Activated CD8-positive, alpha-beta memory T cell treated with anti-CD3 and anti-CD28 coated beads, Interleukin-2, amount 10 ng/mL, durations not matched to agents 7 days and 5 days (primary cell): ENCODE data around the gene SMG6. TPM values are rescaled to one million over a fixed set of nuclear protein-coding genes. Genes with fewer than 3 reads are reported as not detected.
A peak's percentile ranks its signal among the peaks of the same experiment; 100 is the strongest.

Experiments
- ATAC-seq: fragments of 150-1000 bp; cut with Tn5 transposase; one replicate; pipeline ENCODE4 v1.10.0; 2021; ENCODE audit warnings: moderate library complexity
- CTCF ChIA-PET: fragments of 350-600 bp; sonication (Branson Sonifier 250); formaldehyde crosslinking; loops from one replicate; lab custom pipeline; 2021; ENCODE audit warnings: antibody characterized with exemption; lab: Charles Lee
- DNase-seq: peaks from one replicate; pipeline ENCODE4 v3.0.0-alpha.2; 2020
- H3K27ac Mint-ChIP-seq: one replicate; pipeline ENCODE4 v1.8.0; 2021; ENCODE audit warnings: mild to moderate bottlenecking, mixed read lengths
- H3K27me3 Mint-ChIP-seq: one replicate; pipeline ENCODE4 v1.8.0; 2021; ENCODE audit warnings: mixed read lengths
- H3K36me3 Mint-ChIP-seq: one replicate; pipeline ENCODE4 v1.8.0; 2021; ENCODE audit warnings: mild to moderate bottlenecking, mixed read lengths
- H3K4me1 Mint-ChIP-seq: one replicate; pipeline ENCODE4 v1.8.0; 2021; ENCODE audit warnings: mixed read lengths
- H3K4me3 Mint-ChIP-seq: one replicate; pipeline ENCODE4 v1.8.0; 2021; ENCODE audit warnings: mild to moderate bottlenecking, moderate library complexity, mixed read lengths
- H3K9me3 Mint-ChIP-seq: one replicate; pipeline ENCODE4 v1.8.0; 2022; ENCODE audit warnings: low read depth, mixed read lengths
- total RNA-seq, 2 experiments: library from RNA; stranded (reverse); gene quantifications; one replicate each; pipeline ENCODE4 v1.2.3, GENCODE V29; 2021

Gene SMG6
- total RNA-seq, 2 experiments from 2014 or later = 46.7 to 60.9 TPM

DNA sequence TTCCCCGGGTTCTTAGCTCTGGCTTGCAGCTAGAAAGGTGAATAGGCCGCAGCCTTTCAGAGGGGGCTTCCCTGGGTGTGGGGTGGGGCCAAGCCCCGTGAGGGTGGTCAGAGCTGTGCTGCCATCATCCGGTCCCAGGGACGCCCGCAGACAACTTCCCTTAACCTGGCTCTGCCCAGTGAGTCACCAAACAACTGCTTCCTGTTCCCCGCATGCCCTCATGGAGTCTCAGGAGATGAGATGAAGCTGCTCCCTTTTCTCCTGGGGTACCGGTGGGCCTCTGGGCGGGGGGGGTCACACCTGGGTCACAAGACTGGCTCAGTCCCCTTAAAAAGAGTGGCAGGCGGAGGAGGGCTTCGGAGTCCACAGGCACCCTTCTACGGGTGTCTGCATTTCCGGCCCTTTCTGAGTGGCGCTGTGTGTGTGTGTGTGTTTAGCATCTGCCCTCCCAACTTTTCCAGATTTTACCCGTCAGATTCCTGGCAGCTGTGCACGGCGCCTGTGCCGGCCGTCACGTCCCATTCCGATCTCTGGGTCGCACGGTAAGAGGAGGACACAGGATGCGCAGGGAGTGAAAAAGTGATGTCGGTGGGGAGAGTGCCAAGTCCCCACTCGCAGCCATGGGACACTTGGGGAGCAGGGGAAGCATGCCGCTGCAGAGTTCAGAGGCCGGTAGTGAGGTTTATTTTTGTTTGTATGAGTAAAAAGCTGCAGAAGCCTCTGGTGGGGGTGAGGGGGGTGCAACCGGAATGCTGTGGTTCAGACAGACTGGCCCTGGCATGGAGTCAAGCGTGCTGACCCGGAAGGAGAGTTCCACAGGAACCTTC lies 231.9 kb downstream of the SMG6 start:
- Mint-ChIP-seq H3K4me1 (peaks cover 87% of the 10 kb centered on the region), H3K36me3 (peaks cover 44% of the 10 kb centered on the region), H3K9me3 (no peaks in the 10 kb centered on the region), H3K4me3 (no peak overlapping the region), H3K27ac (peak overlapping the region; percentile 97), H3K27me3 (no peaks in the 10 kb centered on the region)
- CTCF ChIA-PET = interaction anchor here (1.0 to 10.9 kb wide), 5 partner anchors 14 to 345 kb away, joined by 3 to 198 read pairs (median 9); partner anchors contain the start of gene HIC1
- DNase-seq = no peak
- ATAC-seq = no peak

DNA sequence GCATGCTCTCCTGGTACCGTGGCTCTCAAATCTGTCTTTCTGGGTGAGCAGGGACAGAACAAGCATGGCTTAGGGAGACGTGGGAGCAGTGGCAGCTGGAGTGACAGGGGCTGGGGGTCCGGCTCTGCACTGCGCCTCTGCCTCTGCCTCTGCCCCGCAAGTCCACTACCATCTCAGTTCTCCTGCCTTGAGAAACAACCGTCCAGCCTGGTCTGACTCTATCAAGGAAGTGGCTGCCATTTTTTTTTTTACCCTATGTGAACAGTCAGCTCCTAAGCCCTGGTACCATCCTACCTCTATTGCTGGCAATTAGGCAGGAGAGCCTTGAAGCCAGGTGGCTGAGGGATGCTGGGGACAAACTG lies 232.6 kb downstream of the SMG6 start:
- ATAC-seq (no peak), DNase-seq (no peak)
- Mint-ChIP-seq H3K4me3 (peak overlapping the region; percentile 15), H3K36me3 (peaks cover 46% of the 10 kb centered on the region), H3K27me3 (no peaks in the 10 kb centered on the region), H3K9me3 (no peaks in the 10 kb centered on the region), H3K4me1 (peaks cover 89% of the 10 kb centered on the region), H3K27ac (peak overlapping the region; percentile 97)
- CTCF ChIA-PET = interaction anchor here (0.9 to 10.9 kb wide), 7 partner anchors 13 to 198 kb away, joined by 3 to 198 read pairs (median 9); partner anchors contain the start of gene HIC1

DNA sequence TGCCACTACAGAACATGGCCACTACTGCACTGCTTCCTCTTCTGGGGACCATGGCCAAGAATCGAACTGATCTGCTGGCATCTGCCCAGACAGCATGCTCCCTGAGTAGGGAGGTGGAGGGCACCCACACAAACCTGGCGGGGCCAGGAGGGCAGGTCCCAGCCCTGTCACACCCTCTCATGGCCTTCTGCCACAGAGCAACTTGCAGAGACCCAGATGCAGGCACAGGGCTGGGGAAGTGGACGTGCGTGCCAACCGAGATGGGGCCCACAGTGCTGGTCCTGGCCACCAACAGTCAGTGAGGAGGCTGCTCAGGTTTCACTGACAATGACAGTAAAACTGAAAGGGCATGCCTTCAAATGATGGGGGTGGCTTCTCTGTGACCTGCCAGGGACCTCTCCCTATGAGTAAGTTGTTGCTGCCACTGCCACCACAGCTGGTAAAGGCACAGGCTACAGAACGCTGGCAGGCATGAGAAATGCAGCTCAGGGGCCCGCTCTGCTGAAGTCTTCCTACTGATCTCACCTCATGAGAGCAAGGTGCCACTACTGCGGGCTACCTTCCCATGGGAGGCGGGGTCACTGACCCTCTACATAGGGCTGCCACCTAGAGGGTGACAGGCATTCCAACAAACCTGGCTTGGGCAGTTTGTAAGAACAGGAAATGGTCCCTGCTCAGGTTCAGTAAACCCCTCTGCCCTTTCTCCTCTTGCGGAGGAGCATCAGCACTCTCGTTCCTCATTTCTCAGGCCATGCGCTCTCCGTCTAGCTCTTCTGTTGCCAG lies 233.2 kb downstream of the SMG6 start:
- Mint-ChIP-seq H3K4me3 (peak overlapping the region; percentile 77), H3K9me3 (no peaks in the 10 kb centered on the region), H3K27ac (peak overlapping the region; percentile 97), H3K36me3 (peaks cover 48% of the 10 kb centered on the region), H3K27me3 (no peaks in the 10 kb centered on the region), H3K4me1 (peaks cover 89% of the 10 kb centered on the region)
- DNase-seq (peak; percentile 96), ATAC-seq (peak; percentile 82)
- CTCF ChIA-PET = interaction anchor here (0.5 to 10.9 kb wide), 7 partner anchors 13 to 284 kb away, joined by 3 to 198 read pairs (median 3); partner anchors contain the start of gene HIC1

DNA sequence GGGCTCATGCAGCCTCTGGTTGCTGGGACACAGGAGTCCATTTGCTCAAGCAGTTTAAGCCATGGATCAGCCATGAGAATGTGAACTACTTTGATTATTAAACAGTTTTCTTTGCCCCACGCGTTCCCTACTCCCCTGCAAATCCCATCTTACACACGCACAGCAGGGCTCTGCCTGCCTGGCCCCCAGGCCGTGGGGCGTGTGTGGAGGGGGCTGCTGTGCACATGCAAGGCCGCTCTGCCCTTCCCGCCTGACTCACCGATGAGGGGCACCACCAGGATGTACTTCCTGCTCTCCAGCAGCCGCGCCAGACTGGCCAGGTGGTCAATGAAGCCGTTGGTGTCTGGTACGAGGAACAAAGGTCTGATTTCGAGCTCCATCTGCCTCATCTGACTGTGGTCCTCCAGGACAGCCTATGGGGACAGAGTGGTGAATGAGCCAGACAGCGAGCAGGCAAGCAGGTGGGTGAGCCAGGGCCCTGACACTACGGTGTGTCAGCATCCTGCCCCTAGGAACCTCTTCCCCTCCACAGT lies 235.0 kb downstream of the SMG6 start:
- Mint-ChIP-seq H3K4me1 (peaks cover 92% of the 10 kb centered on the region), H3K36me3 (peaks cover 54% of the 10 kb centered on the region), H3K27me3 (no peaks in the 10 kb centered on the region), H3K9me3 (no peaks in the 10 kb centered on the region), H3K27ac (peak overlapping the region; percentile 97), H3K4me3 (peak overlapping the region; percentile 77)
- peak; percentile 76 for DNase-seq
- CTCF ChIA-PET = interaction anchor here (0.7 to 10.9 kb wide), 7 partner anchors 11 to 196 kb away, joined by 3 to 198 read pairs (median 7); partner anchors contain the start of gene HIC1
- ATAC-seq = peak; percentile 14

DNA sequence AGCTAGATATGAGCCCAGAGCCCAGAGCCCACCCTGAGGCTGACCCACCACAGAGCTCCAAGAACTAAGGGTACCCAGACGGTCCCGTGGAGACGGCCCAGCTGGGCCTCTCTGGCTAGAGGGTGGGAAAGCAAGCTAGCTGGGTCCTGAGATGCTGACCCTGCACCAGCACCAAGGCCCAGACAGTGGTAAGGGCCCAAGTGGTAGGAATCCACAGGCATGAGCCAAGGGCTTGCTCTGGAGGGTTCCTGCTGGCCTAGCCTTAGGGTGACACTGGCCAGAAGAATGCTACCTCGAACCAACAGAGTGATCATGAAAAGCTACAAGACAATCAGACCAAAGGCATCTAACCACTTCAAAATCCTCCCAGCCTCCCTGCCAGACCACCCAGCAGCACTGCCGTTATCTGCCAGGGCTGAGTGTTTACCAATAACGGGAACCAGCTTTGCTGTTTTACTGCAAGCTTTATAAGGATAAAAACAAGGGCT lies 235.5 kb downstream of the SMG6 start:
- peaks cover 97% of the 10 kb centered on the region for H3K4me1 Mint-ChIP-seq

DNA sequence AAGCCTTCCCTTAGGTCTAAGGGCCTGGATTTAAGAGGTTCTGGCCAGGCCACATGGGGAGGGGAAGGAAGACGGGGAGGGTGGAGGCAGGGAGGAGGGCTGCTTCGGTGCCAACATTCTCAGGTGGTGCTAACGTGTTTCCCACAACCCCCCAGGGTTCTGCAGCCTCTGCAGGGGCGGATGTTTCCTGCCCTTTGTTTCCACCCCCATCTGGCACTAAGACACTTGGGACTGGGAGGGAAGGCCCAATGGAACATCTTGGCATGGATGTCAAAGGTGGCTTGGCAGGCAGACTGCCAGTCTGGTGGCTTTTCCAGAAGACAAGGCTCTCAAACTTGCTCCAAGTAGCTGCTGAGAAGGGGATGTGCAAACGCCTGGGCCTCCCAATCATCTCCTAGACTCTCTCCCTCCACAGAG lies 236.0 kb downstream of the SMG6 start:
- Mint-ChIP-seq H3K9me3 (no peaks in the 10 kb centered on the region), H3K27me3 (no peaks in the 10 kb centered on the region), H3K4me1 (peaks cover 99% of the 10 kb centered on the region), H3K36me3 (peaks cover 55% of the 10 kb centered on the region), H3K4me3 (peak overlapping the region; percentile 77), H3K27ac (peak overlapping the region; percentile 97)
- ATAC-seq (no peak), DNase-seq (peak; percentile 51)
- CTCF ChIA-PET = interaction anchor here (1.4 to 10.9 kb wide), 5 partner anchors 10 to 178 kb away, joined by 4 to 198 read pairs (median 40); partner anchors contain the start of gene HIC1

More for the DNA sequence above, 235.5 kb downstream of the SMG6 start:
- Mint-ChIP-seq H3K36me3 (peaks cover 57% of the 10 kb centered on the region), H3K4me3 (peak overlapping the region; percentile 77), H3K9me3 (no peaks in the 10 kb centered on the region), H3K27me3 (no peaks in the 10 kb centered on the region), H3K27ac (peak overlapping the region; percentile 97)
- no peak for DNase-seq
- no peak for ATAC-seq
- CTCF ChIA-PET = interaction anchor here (1.4 to 10.9 kb wide), 5 partner anchors 11 to 177 kb away, joined by 4 to 198 read pairs (median 40); partner anchors contain the start of gene HIC1

DNA sequence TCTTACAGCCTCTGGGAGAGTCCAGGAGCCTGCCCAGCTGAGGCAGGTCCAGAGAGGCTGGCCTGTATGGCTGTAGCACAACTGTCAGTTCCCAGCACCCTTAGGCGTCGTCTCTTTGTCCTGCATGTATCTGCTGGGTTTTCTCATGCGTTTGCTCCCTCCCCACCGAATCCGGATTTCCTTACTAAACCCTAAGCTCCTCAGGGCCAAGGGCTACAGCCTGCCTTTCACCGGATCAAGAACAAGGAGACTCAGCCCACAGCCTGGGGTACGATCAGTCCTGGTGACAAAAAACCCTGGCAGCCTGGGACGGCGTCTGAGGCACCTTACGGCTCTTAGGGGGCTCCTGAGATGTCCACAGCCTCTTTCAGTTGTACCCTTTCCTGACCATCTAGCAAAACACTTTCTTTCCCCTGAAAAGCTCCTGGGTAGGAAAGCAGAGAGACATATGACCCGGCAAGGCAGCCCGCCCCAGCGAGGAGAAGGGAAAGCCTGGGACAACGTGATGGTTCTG lies 236.5 kb downstream of the SMG6 start:
- Mint-ChIP-seq H3K9me3 (no peaks in the 10 kb centered on the region), H3K27me3 (no peaks in the 10 kb centered on the region), H3K4me3 (peak overlapping the region; percentile 77), H3K27ac (peak overlapping the region; percentile 97), H3K4me1 (peaks cover 99% of the 10 kb centered on the region), H3K36me3 (peaks cover 53% of the 10 kb centered on the region)
- CTCF ChIA-PET = interaction anchor here (0.6 to 10.9 kb wide), 7 partner anchors 10 to 178 kb away, joined by 3 to 198 read pairs (median 7); partner anchors contain the start of gene HIC1
- no peak for DNase-seq
- no peak for ATAC-seq

DNA sequence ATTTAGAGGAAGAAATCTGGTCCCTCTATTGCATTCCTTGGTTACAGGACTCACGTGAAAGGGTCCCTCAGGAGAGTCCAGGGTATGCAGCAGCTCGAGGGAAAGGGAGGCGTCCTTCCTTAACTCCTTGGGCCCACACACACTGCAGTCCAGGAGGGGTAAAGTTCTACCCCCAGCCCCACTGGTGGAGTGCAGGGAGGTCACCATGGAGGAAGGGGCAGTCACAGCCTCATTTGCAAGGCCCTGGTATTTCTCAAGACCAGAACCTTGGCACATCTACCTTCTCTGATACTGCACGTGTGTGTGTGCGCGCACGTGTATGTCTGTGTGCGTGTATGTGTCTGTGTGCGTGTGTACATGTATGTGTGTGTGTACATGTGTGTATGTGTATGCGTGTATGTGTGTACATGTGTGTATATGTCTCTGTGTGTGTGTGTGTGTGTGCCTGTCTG lies 237.6 kb downstream of the SMG6 start:
- CTCF ChIA-PET = interaction anchor here (0.8 to 13.6 kb wide), 8 partner anchors 11 to 202 kb away, joined by 3 to 401 read pairs (median 7); partner anchors contain the start of gene HIC1
- Mint-ChIP-seq H3K4me1 (peaks cover 99% of the 10 kb centered on the region), H3K36me3 (peaks cover 49% of the 10 kb centered on the region), H3K27me3 (no peaks in the 10 kb centered on the region), H3K9me3 (no peaks in the 10 kb centered on the region), H3K4me3 (peak overlapping the region; percentile 9), H3K27ac (peak overlapping the region; percentile 96)
- ATAC-seq = no peak
- DNase-seq = no peak

DNA sequence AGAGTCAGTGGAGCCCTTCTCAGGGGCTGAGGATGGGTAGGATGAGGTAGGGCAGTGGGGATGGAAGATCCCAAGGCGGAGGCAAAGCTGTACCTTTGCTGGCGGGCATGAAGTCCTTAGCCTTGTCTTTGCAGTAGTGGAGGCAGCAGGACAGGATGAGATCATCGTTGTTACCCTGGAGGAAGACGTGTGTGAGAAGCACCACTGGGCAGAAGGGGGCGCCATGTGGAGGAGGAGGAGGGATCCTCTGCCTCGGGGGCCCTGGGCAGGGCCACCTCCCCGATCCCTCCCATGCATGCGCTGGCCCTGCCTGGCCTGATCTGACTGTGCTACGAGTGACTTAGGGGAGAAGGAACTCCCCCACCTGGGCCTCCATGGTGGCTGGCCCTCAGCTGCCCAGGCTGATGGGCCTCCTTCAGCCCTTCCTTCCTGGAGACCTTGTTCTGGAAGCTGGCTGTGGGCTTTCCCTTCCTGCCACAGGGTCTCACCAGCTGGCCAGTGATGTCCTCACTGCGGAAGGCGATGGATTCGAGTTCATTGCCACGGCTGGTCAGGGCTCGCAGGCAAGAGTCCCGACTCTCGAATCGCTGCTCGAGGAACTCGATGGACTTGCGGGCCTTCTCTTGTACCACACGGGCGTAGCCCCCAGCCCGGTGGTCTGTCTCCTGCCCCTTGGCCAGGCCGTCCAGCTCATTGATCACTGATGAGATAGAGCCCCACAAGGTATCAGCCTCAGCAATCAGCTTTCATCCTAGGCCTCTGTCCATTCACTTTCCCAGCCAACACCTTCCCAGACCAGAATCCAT lies 238.4 kb downstream of the SMG6 start:
- CTCF ChIA-PET = interaction anchor here (0.6 to 13.6 kb wide), 18 partner anchors 10 to 219 kb away, joined by 3 to 401 read pairs (median 4); partner anchors contain the start of gene HIC1
- Mint-ChIP-seq H3K36me3 (peaks cover 55% of the 10 kb centered on the region), H3K27ac (peak overlapping the region; percentile 96), H3K4me3 (peak overlapping the region; percentile 45), H3K4me1 (peaks cover 99% of the 10 kb centered on the region), H3K27me3 (no peaks in the 10 kb centered on the region), H3K9me3 (no peaks in the 10 kb centered on the region)
- peak; percentile 94 for DNase-seq
- peak; percentile 67 for ATAC-seq

DNA sequence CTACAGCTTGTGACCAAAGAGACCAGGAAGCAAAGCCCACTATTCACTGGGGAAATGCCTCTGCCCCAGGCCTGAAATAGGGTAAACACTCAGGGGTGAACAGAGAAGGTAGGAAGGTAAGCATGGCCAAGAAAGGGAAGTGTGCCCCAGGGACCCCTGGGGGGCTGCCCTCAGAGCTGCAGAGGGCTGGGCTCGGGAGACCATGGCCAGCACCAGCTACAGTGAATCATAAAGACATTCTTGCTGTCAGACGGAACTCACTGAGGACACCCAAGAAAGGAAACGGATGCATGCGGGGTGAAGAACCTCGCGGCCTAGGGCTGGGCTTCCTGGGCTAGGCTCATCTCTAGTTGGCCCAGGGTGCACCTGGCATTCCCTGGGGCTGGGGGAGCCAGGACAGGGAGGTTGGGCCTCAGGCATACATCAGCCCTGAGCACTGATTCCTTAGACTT lies 239.0 kb downstream of the SMG6 start:
- Mint-ChIP-seq H3K36me3 (peaks cover 53% of the 10 kb centered on the region), H3K9me3 (no peaks in the 10 kb centered on the region), H3K27ac (peak overlapping the region; percentile 96), H3K27me3 (no peaks in the 10 kb centered on the region), H3K4me1 (peaks cover 97% of the 10 kb centered on the region), H3K4me3 (peak overlapping the region; percentile 45)
- CTCF ChIA-PET = interaction anchor here (0.6 to 13.6 kb wide), 19 partner anchors 10 to 271 kb away, joined by 3 to 401 read pairs (median 5); partner anchors contain the start of genes HIC1 and TSR1
- DNase-seq (peak; percentile 78), ATAC-seq (peak; percentile 31)

DNA sequence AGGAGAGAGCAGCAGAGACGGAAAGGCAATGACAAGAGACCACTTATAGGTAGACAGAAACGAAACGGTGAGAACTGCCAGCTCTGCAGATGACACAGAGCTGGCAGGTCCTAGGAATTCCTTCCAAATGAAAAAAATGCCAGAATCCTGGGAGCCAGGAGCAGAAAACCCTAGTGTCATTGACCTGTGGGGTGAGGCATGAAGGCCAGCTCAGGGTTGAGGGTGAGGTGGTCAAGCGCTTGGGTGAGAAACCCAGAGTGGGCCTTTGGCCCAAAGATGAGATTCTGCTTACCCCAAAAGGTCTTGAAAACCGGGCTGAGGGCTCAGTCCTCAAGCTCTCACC lies 239.5 kb downstream of the SMG6 start:
- H3K36me3 Mint-ChIP-seq = peaks cover 54% of the 10 kb centered on the region
- no peaks in the 10 kb centered on the region for H3K27me3 Mint-ChIP-seq
- H3K4me3 Mint-ChIP-seq = peak overlapping the region; percentile 45
- H3K9me3 Mint-ChIP-seq = no peaks in the 10 kb centered on the region
- ATAC-seq (no peak), DNase-seq (no peak)
- CTCF ChIA-PET = interaction anchor here (0.7 to 13.6 kb wide), 15 partner anchors 9 to 272 kb away, joined by 3 to 401 read pairs (median 5); partner anchors contain the start of genes HIC1 and TSR1
- H3K27ac Mint-ChIP-seq = peak overlapping the region; percentile 96
- peaks cover 95% of the 10 kb centered on the region for H3K4me1 Mint-ChIP-seq
